Activated gamma-delta T cell (primary cell): ENCODE data around the gene FBXO24.
A peak's percentile ranks its signal among the peaks of the same experiment; 100 is the strongest.
"Not testable (repeated sequence)": the region's sequence is repeated elsewhere in the genome, so short reads cannot be mapped to it uniquely, and the experiment has no call there.

ENCODE experiments used
- DNase-seq: peaks from one replicate; lab custom pipeline; 2025; lab: John Stamatoyannopoulos, UW

FBXO24 gene

DNA sequence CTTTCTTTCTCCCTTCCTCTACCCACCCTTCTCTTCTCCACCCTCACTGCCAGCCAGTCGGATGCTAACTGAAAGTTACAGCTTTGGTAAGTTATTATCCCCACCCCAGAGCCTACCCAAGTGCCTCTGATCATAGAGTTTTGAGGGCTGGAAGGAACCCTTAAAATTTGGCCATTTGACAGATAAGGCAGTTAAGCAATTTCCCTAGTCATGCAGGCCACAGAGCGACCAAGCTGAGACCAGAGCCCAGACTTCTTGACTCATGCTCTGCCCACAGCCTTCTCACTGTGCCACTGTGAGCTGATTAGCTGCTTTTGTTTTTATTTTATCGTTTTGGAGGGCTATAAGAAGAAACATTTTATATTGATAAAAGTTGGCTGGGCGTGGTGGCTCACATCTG lies 29.6 kb upstream of the FBXO24 start:
- DNase-seq = no peak

DNA sequence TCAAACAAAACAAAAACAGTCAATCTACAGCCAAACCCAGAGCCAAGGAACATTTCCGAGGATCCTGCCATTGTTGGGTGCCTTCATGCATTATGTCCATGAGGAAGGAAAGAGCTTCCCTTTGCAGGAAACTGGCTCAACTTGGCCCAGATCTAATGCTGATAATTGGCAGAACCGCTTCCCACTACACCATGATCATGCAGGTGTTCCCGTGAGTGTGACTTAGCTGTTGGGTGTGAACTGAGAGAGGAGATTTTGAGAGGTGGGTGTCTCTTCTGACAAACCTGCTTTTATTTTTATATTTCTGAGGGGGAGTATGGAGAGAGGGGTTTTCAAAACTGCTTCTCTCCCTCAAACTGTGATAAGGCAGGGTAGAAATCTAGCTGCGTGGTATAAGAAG lies 27.0 kb upstream of the FBXO24 start:
- no peak for DNase-seq

DNA sequence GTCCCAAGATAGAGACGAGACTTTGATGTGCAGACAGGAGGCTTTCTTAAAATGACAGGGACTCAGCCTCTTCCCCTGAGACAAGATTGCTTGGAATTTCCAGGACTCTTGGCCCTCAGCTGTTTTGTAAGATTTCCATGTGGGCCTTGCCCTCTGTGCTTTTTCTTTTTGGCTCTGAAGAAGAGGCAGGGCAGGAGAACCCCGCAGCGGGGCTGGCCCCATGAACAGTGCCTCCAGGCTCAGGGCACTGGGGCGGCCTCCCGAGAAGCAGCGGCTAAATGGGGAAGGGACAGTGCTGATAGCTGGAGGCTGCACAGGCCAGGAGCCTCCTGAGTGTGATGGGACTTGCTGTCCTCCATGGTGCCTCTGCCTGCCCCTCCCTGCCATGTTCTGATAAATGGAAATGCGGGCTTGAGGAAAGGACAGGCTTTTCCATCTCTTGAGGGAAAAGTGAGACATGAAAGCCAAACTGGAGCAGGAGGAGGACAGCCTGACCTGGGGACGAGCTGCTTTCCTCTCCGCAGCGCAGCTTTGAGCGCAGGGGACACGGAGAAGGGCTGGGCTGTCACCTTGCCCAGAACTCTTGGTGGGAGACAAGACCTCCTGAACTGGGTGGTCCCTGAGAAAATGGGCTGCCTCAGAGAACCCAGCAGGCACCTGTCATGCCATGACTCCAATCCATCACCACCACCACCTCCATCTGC lies 24.5 kb upstream of the FBXO24 start:
- no peak for DNase-seq

DNA sequence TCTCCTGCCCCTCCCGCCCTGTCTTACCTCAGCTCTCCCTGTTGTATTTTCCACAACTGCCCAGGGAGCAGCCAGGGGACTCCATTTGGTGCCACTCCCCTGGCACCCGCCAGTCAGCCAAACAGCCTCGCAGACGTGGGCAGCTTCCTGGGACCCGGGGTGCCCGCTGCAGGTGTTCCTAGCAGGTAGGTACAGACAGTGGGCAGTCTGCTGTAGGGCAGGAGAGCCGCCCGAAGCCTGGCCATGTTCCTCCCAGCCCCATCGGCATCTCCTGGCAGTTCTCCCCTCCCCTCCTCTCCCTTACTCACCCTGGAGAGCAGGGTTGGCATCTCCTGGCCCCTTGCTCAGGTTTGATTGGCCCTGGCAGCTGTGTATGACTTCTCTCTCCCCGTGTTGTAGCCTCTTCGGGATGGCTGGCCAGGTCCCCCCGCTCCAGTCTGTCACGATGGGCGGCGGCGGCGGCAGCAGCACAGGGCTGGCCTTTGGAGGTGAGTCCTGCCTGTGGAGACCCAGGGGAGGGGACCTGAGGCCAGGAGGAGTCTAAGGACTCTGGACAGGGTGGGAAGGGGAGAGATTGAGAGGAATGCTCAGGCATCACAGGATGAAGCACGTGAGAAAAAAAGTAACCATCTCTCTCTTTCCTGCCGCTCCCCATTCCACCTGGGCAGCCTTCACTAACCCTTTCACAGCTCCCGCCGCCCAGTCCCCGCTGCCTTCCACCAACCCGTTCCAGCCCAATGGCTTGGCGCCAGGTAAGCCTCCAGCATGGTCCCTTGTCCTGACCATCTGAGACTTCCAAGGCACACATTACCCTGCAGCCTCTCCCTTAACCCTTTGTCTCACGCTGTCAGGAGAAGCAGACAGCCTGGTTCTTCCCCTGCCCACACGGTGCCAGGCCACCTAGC lies 23.7 kb upstream of the FBXO24 start:
- DNase-seq = no peak

DNA sequence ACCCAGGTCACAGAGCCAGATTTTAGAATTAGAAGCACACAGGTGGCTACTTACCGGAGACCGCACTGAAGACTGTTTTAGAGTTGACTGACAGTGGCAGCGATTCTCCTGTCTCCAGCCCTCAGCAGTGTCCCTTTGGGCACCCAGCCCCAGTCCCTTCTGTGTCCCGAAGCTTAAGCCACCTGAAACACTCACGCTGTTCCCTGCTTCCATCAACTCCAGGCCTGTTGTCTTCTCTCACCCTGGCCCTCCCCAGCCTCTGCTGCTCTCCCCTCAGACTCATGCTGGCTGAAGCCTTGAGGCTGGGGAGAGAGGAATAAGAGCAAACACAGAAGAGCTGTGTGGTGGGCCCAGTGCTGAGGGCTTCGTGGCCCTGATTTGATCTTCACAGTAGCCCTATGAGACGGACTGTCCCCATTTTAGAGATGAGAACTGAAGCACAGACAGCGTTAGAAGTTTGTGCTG lies 23.0 kb upstream of the FBXO24 start:
- no peak for DNase-seq

DNA sequence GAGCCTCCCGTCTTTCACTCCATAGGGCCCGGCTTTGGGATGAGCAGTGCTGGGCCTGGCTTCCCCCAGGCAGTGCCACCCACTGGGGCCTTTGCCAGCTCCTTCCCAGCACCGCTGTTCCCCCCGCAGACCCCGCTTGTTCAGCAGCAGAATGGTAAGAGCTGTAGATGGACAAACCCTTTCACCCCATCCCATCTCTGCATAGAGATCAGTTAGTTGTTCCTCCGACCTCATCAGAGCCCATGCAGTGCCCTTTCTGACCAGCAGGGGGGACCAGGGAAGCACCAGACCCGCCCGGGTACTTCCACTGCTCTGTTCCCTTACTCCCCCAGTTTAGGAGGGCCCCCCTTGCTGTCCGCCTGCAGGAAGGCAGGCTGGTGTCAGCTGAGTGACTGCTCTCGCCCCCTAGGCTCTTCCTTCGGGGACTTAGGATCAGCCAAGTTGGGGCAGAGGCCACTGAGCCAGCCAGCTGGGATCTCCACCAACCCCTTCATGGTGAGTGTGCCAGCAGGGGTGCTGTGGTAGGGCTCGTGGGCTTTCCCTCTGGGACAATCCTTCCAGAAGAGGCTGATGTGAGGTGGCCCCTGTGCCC lies 22.2 kb upstream of the FBXO24 start:
- no peak for DNase-seq

DNA sequence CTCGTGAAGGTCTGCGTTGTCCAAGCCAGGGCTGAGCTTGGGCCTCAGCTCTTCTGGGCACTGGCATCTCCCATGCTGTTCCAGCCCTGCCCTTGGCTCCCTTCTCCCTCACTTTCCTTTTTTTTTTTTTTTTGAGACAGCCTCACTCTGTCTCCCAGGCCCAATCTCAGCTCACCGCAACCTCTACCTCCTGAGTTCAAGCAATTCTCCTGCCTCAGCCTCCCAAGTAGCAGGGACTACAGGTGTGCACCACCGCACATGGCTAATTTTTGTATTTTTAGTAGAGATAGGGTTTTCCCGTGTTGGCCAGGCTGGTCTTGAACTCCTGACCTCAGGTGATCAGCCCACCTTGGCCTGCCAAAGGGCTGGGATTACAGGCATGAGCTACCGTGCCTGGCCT lies 21.7 kb upstream of the FBXO24 start:
- DNase-seq = not testable (repeated sequence)

DNA sequence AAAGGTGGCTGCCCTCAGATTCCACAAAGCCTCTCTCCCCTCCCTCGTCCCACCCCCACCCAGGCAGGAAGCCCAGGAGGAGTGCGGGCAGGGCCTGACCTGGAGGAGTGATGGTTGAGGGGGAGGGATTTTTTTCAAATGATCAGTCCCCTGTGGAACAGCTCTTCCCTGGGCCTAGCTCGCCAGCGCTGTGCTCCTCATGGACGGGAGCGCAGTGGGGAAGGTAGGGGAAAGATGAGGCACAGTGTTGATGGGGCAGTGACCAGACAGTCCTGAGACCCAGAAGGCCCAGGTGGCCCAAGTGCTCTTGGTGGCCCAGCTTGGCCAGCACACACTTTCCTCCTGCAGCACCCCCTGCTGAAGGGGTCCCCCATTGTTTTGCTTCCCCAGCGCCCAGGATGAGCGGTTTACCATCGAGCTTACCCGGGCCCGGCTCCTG lies 21.0 kb upstream of the FBXO24 start:
- no peak for DNase-seq

DNA sequence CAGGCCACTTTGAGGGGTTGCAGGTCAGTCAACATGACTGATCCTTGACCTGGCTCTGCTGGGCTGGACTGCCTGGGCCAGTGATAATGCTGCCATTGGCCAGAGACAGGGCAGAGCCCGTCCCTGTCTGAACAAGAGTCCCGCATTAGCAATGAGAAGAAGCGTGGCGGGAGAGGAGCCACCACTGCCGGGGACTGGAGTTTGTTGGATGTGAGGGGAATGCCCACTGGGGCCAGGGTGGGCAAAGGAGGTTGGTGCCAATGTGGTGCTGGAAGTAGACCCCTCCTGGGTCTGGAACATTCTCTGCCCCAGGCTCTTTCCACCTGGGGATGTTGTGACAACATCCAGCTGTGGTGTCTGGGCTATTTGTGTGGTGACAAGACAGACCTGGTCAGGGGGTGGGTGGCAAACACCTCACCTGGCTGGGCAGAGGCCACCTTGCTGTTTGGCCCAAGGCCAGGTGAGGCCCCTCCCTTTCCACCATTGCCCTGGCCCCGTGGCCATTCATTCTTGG lies 20.1 kb upstream of the FBXO24 start:
- no peak for DNase-seq

DNA sequence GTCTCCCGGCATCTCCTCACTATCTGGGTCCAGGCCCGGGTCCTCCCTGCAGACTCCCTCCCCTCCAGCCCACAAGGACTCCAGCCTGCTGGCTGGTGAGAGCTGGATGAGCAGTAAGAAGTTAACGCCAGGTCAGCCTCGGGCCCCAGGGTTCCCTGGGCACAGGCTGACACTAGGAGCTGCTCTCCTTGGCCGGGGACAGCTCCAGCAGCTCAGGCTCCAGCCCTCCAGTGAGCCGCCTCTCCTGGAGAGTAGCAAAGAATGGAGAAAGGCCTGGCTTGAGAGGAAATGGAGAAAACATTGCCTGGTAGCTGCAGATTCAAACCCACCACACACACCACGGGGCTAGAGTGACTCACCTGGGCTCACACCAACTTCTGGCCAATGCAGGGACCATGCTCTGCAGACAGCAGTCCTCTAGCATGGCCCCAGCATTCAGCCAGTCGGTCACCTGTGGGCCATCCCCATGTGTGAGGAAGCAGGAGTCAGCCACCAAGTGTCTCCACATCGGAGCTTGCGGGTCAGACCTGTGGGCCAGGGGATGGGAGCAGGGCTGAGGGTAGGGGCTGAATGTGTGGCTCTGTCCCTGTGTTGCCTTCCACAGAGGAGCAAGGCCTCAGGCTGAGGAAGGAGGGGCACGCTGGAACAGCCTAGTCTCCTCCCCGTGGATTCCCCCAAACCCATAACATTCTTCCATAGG lies 18.9 kb upstream of the FBXO24 start:
- DNase-seq = no peak

DNA sequence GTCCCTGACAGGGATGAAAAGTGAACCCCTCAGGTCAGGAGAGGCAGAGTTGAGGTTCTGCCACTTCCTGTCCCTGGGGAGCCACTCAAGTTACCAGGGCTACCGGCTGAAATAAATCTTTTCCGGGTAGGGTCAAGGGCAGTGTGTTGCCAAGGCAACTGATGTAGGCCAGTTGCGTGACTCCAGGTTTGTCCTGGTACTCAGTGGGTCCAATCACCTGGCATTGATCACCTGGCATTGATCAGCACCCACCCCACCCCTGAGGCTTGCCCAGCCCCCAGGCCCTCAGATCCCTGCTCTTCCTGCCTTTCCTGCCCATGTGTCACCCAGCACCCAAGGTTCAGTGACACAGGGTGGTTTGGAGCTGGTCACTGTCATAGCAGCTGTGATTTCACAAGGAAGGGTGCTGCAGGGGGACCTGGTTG lies 18.4 kb upstream of the FBXO24 start:
- no peak for DNase-seq

DNA sequence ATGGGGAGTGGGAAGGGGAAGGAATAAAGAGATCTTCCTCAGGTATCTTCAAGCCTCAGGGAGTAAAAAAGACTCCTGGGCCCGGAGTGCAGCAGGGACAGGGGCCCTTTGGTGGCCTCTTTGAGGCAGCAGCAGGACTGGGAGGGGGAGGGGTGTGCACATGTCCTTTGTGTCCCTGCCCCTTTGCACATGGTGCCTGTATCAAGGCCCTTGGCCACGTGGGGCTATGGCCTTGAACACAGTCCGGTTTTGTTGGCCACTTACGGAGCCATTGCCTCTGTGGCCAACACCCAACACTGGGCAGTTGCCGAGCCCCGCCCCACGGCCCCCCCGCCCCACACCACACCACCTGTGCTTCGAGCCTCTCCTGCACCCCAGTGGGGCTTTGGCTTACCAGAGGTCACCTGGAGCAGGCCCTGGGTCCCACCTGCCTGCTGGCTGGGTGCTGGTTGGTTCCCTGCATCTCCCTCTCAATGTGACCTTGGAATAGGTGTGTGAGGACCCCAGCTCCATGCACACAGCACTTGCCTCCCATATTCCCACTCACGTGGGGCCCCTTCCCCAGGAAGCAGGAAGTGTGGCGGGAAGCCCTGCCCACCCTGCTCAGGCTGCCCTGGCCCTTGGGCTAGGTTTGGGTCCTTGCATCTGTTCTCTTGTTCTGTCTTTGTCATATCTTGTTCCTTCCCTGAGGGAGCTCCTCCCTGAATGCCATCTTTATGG lies 17.8 kb upstream of the FBXO24 start:
- no peak for DNase-seq

DNA sequence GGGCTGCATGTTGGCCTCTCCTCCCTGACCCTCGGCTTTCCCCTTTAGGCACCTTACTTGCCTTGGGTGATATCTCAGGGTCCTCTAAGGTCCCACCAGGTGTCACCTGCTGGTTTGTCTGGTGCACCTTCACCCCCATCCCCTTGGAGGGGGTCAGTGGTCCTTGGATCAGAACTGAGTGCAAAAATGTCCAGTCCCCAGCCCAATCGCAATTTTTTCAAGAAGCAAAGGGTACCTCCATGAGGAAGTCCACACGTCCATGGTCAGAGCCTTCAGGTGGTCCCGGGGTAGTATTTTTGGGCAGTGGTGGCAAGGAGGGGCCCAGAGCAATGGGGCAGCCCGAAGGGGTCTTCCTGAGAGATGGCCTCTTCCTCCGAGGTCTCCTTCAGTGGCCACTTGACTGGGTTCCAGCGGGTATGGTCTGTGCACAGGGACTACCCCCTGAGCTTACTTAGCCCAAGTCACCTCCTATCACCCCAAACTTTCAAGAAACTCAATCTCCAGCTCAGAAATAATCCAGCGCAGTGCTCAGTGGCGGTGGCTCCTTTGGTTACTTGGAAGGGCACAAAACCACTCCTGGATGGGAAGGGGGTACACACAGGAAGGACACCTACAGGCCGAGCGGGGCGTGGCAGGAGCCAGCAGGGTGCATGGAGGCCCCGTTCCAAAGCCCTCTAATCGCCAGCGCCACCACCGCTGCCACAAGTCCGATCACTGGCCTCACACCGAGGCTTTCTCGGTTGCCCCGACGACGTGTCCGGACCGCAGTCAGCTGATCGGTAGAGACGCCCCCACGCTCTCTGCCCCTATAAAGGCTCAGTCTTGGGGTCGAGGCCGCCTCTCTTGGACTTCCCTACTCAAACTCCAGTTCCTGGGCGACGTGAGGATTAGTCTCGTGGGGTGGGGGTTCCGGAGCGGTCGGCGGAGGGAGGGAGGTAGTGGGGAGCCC lies 17.0 kb upstream of the FBXO24 start:
- peak; percentile 44 for DNase-seq

DNA sequence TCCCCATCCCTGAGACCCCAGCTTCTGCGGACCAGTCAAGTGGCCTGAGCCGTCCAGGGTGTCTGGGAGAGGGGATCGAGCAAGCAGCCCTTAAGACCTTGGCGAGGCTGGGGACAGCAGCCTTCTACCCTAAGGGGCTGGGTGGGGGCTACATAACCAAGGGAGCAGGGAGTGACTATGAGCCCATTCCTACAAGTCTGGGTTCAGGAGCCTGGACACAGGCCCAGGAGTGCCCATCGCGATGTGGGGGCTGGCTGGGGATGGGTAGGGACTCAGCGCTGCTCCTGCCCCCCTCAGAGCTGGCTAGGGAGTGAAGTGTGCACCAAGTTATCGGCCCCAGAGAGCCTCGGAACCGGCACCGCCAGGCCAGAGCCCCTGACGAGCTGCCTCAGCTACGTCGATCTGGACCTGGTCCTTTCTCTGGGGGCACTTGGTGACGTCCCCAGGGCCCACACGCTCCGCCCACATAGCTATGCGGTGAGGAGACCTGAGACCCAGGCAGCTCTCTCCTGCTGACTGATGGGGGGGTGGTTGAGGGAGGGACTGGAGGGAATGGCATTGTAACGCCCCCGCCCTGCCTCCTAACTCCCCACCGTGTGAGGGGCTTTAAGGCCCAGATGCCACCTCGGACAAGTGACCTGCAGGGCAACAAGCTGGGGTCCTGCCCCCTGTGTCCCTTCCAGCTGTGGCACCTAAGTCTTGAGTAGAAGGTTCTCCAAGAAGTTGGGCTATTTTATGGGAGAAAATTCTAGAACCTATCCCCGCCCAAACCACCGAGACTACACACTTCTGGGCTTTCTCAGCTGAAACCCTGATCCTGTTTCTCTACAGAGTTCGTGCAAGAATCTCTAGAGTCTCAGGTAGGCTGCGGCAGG lies 14.9 kb upstream of the FBXO24 start:
- DNase-seq = no peak

DNA sequence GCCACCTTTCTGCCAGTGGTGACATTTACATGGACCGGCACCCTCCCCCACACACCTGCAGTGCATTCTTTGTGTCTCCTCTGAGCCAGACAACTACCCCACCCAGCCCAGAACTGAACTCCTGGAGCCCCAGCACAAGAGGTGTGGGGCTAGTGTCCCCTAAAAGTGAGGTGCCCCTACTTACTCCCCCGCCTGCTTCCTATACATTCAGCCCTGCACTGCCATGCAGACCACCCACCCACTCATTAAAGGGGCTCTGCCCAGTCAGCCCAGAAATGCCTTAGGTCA lies 14.4 kb upstream of the FBXO24 start:
- no peak for DNase-seq

DNA sequence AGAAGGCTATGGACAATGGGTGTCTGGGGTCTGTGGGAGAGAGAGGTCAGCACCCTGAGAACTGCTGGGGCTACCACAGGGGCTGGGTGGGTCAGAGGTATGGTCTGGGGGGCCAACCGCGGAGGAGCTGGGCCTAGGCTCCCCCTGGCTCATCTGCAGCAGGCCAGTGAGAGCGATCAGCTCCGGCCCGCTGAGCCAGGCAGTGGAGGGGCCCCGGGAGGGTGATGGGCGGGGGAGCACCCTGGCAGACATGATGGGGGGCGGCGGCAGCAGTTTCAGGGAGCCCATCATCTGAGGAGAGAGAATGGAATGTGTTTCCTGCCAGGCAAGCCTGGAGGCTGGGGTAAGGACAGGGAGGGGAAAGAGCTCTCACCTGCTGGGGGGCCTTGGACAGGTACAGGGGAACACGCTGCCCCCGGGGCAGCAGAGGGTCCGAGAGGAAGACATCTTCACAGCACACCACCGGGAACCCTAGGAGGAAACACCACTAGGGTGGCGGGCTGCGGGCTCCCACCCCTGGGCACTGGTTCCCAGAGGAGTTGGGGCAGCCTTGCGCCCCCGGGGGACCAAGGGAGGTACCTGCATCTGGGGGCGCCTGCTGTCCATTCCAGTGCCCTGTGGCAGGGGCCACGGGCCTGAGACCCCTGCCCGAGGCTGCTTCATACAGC lies 13.7 kb upstream of the FBXO24 start:
- DNase-seq = no peak

DNA sequence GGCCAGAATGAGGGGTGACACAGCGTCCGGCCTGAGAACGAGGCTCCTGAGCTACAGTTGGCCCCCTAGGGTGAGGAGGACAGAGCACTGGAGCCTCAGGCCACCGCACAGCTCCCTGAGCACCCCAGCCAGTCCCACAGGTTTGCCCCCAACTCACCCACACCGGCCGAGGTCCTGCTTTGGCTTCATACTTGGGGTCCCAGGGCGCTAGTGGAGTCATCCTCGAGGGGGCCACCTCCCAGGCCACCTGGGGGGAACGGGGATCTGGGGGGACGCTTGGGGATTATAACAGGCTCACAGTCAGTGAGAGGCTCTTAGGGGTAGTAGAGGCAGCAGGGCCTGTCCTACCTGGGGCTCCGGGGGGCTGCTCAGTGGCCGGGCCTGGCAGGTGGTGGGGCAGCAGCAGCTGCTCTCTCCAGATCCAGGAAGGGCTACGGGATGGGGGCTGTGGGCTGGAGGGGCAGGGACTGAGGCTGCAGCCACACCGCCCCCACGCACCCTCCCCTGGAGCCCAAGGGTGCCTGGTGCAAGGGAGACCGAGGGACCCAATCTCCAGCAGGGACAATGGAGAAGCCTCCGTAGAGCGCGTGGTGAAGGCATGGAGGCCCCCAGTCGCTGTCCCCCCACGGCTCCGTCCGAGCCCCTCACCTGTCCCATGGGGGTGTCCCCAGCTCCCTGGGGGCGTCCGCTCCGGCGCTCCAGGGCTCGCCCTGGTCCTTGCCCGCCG lies 13.0 kb upstream of the FBXO24 start:
- DNase-seq = no peak
